ENCODE results near the gene ZNF592. TPM values are rescaled to one million over a fixed set of nuclear protein-coding genes. Genes with fewer than 3 reads are reported as not detected.

Gene ZNF592
- total and polyA plus RNA-seq, 2 of the 13 experiments (the other 11 are each of a cell fraction or from before 2014, with no cell fraction given) = 8.2 to 9.8 TPM

DNA sequence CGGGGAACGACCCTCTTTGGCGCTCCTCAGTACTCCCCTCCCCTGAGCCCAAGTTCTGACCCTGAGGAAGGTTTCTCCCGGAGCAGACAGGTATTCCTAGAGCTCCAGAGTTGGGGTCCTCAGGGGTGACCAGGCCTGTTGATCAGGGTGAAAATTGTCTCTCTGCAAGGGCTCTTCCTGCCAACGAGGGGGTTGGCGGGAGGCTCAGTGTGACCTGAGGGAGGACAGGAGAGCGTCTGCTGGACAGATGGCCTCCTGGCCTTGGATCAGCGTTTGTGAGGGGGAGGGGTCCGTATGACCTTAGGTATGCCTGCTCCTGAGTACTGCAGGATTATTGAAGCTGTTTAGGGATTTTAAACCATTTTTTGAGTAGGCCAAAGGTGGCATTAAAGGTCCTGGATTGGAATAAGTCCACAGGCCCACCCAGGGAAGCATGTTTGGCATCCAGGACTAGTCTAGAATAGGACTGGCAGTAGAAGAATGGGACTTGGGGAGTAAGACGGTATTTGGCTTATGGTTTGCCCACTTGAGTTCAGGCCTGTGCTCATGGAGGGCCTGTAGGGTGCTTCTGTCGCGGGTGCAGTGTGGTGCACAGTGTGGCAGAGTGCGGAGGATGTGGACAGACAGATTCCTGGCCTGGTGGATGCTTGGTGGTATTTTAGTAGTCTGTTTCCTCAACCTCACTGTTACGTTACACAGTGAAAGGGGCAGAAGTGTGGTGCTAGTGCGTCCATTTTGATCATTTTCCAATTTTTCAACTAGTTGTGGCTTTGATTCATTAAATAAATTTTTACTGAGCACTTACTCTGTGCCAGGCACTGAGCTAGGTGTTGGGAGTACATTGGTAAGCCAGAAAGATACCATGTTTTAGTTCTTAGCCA lies 959 bp downstream of the ZNF592 start (continued):
- TF ChIP-seq CSRNP2 (CRISPR knock-in tag; conservative IDR thresholded peaks at IDR 0.05; ENCODE audit: low read depth) (no peak), HOXA3 (CRISPR knock-in tag; IDR thresholded peaks at IDR 0.05) (no peak), TARDBP (CRISPR knock-in tag; IDR thresholded peaks at IDR 0.05) (0 out of 2 replicates have a peak, but pooled peaks have one; percentile 46), CTCF (CRISPR knock-in tag; IDR thresholded peaks at IDR 0.05) (no peak), ZMYM2 (CRISPR knock-in tag; IDR thresholded peaks at IDR 0.05) (0 out of 2 replicates have a peak, but pooled peaks have one; percentile 22), ZNF652 (CRISPR knock-in tag; IDR thresholded peaks at IDR 0.05; ENCODE audit: borderline replicate concordance, low read depth) (no peak; the same call in 1 of the 2 replicates), SALL2 (CRISPR knock-in tag; IDR thresholded peaks at IDR 0.05) (no peak), HOXA5 (CRISPR knock-in tag; IDR thresholded peaks at IDR 0.05) (no peak), GATAD1 (CRISPR knock-in tag; IDR thresholded peaks at IDR 0.05) (no peak), EHMT2 (IDR thresholded peaks at IDR 0.05; ENCODE audit: borderline replicate concordance, low read depth, low read length) (no peak), ZMAT3 (CRISPR knock-in tag; conservative IDR thresholded peaks at IDR 0.05) (0 out of 2 replicates have a peak, but pooled peaks have one; percentile 40), BORCS8-MEF2B (CRISPR knock-in tag; IDR thresholded peaks at IDR 0.05) (0 out of 2 replicates have a peak, but pooled peaks have one; percentile 39), ZNF136 (CRISPR knock-in tag; IDR thresholded peaks at IDR 0.05; ENCODE audit: low read depth) (0 out of 2 replicates have a peak, but pooled peaks have one; percentile 50), KLF15 (CRISPR knock-in tag; IDR thresholded peaks at IDR 0.05; ENCODE audit: borderline replicate concordance) (no peak), ZNF772 (CRISPR knock-in tag; IDR thresholded peaks at IDR 0.05) (0 out of 2 replicates have a peak, but pooled peaks have one; percentile 34), ZNF337 (CRISPR knock-in tag; IDR thresholded peaks at IDR 0.05; ENCODE audit: borderline replicate concordance, low read depth) (0 out of 2 replicates have a peak, but pooled peaks have one; percentile 64), ZNF274 (CRISPR knock-in tag; IDR thresholded peaks at IDR 0.05) (0 out of 2 replicates have a peak, but pooled peaks have one; percentile 69)
- TF ChIP-seq, protein P1, sequence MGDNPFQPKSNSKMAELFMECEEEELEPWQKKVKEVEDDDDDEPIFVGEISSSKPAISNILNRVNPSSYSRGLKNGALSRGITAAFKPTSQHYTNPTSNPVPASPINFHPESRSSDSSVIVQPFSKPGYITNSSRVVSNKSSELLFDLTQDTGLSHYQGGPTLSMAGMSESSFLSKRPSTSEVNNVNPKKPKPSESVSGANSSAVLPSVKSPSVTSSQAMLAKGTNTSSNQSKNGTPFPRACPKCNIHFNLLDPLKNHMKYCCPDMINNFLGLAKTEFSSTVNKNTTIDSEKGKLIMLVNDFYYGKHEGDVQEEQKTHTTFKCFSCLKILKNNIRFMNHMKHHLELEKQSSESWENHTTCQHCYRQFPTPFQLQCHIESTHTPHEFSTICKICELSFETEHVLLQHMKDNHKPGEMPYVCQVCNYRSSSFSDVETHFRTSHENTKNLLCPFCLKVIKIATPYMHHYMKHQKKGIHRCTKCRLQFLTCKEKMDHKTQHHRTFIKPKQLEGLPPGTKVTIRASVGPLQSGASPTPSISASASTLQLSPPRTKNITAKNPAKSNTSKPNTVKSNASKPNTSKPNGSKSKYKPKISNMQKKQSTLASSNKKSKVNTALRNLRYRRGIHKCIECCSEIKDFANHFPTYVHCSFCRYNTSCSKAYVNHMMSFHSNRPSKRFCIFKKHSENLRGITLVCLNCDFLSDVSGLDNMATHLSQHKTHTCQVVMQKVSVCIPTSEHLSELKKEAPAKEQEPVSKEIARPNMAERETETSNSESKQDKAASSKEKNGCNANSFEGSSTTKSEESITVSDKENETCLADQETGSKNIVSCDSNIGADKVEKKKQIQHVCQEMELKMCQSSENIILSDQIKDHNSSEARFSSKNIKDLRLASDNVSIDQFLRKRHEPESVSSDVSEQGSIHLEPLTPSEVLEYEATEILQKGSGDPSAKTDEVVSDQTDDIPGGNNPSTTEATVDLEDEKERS (CRISPR knock-in tag; IDR thresholded peaks at IDR 0.05) = 0 out of 2 replicates have a peak, but pooled peaks have one; percentile 30
- TF ChIP-seq, protein P2, sequence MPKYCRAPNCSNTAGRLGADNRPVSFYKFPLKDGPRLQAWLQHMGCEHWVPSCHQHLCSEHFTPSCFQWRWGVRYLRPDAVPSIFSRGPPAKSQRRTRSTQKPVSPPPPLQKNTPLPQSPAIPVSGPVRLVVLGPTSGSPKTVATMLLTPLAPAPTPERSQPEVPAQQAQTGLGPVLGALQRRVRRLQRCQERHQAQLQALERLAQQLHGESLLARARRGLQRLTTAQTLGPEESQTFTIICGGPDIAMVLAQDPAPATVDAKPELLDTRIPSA (CRISPR knock-in tag; IDR thresholded peaks at IDR 0.05; ENCODE audit: borderline replicate concordance) = no peak
